Endothelial cell of umbilical vein (primary cell): Measurements from ENCODE around the gene TPP2. TPM values are rescaled to one million over a fixed set of nuclear protein-coding genes. Genes with fewer than 3 reads are reported as not detected.
A peak's percentile ranks its signal among the peaks of the same experiment; 100 is the strongest.

Source experiments
- BruUV-seq: library from RNA; stranded (reverse); fragments of 400-500 nt; replicated peaks from 2 replicates; lab custom pipeline; 2021; lab: Mats Ljungman, UMichigan
- CTCF ChIA-PET: fragments of 300-600, 350-600 bp; sonication (Branson Sonifier 250); formaldehyde crosslinking; loops from one replicate; lab custom pipeline; 2021; ENCODE audit warnings: antibody characterized with exemption, inconsistent platforms; lab: Charles Lee
- POLR2A ChIA-PET: fragments of 300-600, 350-600 bp; sonication (Branson Sonifier 250); formaldehyde crosslinking; loops from one replicate; lab custom pipeline; 2021; ENCODE audit warnings: antibody characterized with exemption, inconsistent platforms; lab: Charles Lee
- DNase-seq: peaks from one replicate; pipeline ENCODE4 v3.0.0-alpha.2; 2011; ENCODE audit warnings: low read depth, low spot score
- FAIRE-seq: peaks from 2 replicates; lab custom pipeline; 2011; peaks lifted over from hg19 to GRCh38; lab: Jason Lieb, UNC
- H2AFZ ChIP-seq: 2 replicates; pipeline ENCODE4 v1.6.0; 2012; ENCODE audit warnings: low read depth, low read length, control low read depth, inconsistent platforms
- H3K27ac ChIP-seq: 2 replicates; pipeline ENCODE4 v1.5.1; 2011; ENCODE audit warnings: low read depth, mild to moderate bottlenecking, control low read depth, low read length, moderate library complexity; ENCODE audit not compliant: insufficient read depth
- H3K27me3 ChIP-seq, 2 experiments: 2 replicates each; pipeline versions ENCODE4 v1.6.0 to v1.6.1; 2011; ENCODE audit warnings: low read length in 2 of 2, mixed read lengths in 1 of 2; ENCODE audit not compliant: control insufficient read depth in 2 of 2, insufficient read depth in 2 of 2
- H3K36me3 ChIP-seq, 2 experiments: 2 replicates in 1 of 2; 3 replicates in 1 of 2; pipeline ENCODE4 v1.5.1; 2011; ENCODE audit warnings: low read length in 2 of 2, mild to moderate bottlenecking in 1 of 2, moderate library complexity in 1 of 2; ENCODE audit not compliant: control insufficient read depth in 2 of 2, insufficient read depth in 2 of 2; ENCODE audit errors: extremely low read depth in 1 of 2
- H3K4me1 ChIP-seq: 3 replicates; pipeline ENCODE4 v1.5.1; 2011; ENCODE audit warnings: mild to moderate bottlenecking, low read length; ENCODE audit not compliant: control insufficient read depth, insufficient read depth; ENCODE audit errors: extremely low read depth
- H3K4me2 ChIP-seq: 2 replicates; pipeline ENCODE4 v1.6.1; 2011; ENCODE audit warnings: low read length, control low read depth, mixed read lengths; ENCODE audit not compliant: insufficient read depth
- H3K4me3 ChIP-seq, 3 experiments: fragments of 200-600 bp in 1 of 3; sonication (generic), shearing (Covaris generic) in 1 of 3; replicated peaks in 1 of 3; 2 replicates each; pipeline ENCODE4 v1.5.1; 2011 to 2016; ENCODE audit warnings: control low read depth in 3 of 3, low read length in 3 of 3, mild to moderate bottlenecking in 2 of 3, inconsistent platforms in 1 of 3, low read depth in 1 of 3, moderate library complexity in 1 of 3; ENCODE audit not compliant: insufficient read depth in 1 of 3
- H3K79me2 ChIP-seq: 2 replicates; pipeline ENCODE4 v1.6.0; 2012; ENCODE audit warnings: low read length, inconsistent platforms; ENCODE audit not compliant: control insufficient read depth, insufficient read depth
- H3K9ac ChIP-seq: replicated peaks from 2 replicates; pipeline ENCODE3; 2011; ENCODE audit warnings: low read length, control low read depth; ENCODE audit not compliant: insufficient read depth; ENCODE audit errors: extremely low read depth
- H3K9me1 ChIP-seq: replicated peaks from 3 replicates; pipeline ENCODE4 v1.6.0; 2011; ENCODE audit warnings: mild to moderate bottlenecking, low read length; ENCODE audit not compliant: control insufficient read depth, insufficient read depth; ENCODE audit errors: extremely low read depth
- H3K9me3 ChIP-seq: replicated peaks from 2 replicates; pipeline ENCODE4 v1.5.1; 2012; ENCODE audit warnings: low read length, inconsistent platforms; ENCODE audit not compliant: control insufficient read depth, insufficient read depth
- H4K20me1 ChIP-seq: replicated peaks from 2 replicates; pipeline ENCODE3; 2011; ENCODE audit warnings: mild to moderate bottlenecking, low read length; ENCODE audit not compliant: control insufficient read depth, insufficient read depth; ENCODE audit errors: extremely low read depth
- CTCF ChIP-seq, 2 donors: IDR thresholded peaks; 1 replicate in 1 of 2; 2 replicates in 1 of 2; pipeline ENCODE4 v1.5.1; 2011; ENCODE audit warnings: low read length in 2 of 2, mild to moderate bottlenecking in 2 of 2, moderate library complexity in 2 of 2, control low read depth in 1 of 2, inconsistent platforms in 1 of 2, low read depth in 1 of 2; ENCODE audit not compliant: insufficient read depth in 1 of 2; ENCODE audit errors: extremely low read depth in 1 of 2
- EZH2 ChIP-seq: IDR thresholded peaks from 2 replicates; pipeline ENCODE4 v1.6.1; 2012; ENCODE audit warnings: borderline replicate concordance, low read depth, mild to moderate bottlenecking, moderate library complexity, low read length, inconsistent platforms; ENCODE audit not compliant: severe bottlenecking
- FOS ChIP-seq: IDR thresholded peaks from 2 replicates; pipeline ENCODE4 v1.6.1; 2011; ENCODE audit warnings: mild to moderate bottlenecking, low read length, moderate library complexity, borderline replicate concordance; ENCODE audit not compliant: insufficient read depth
- GATA2 ChIP-seq: IDR thresholded peaks from 2 replicates; pipeline ENCODE4 v1.7.0; 2011; ENCODE audit warnings: low read depth, mild to moderate bottlenecking, moderate library complexity, mixed read lengths, low read length; ENCODE audit not compliant: insufficient read length, insufficient read depth
- JUN ChIP-seq: IDR thresholded peaks from 2 replicates; pipeline ENCODE4 v1.6.1; 2011; ENCODE audit warnings: borderline replicate concordance, low read depth; ENCODE audit not compliant: insufficient read length, insufficient read depth
- MAX ChIP-seq: IDR thresholded peaks from 2 replicates; pipeline ENCODE4 v1.6.1; 2011; ENCODE audit not compliant: insufficient read depth, insufficient read length
- MYC ChIP-seq: IDR thresholded peaks from one replicate; pipeline ENCODE4 v1.6.1; 2011; ENCODE audit warnings: mild to moderate bottlenecking, low read depth, low read length
- POLR2A ChIP-seq: IDR thresholded peaks from 2 replicates; pipeline ENCODE4 v1.6.1; 2012; ENCODE audit warnings: low read depth, mild to moderate bottlenecking, control low read depth, low read length
- POLR2AphosphoS5 ChIP-seq: IDR thresholded peaks from 2 replicates; pipeline ENCODE4 v1.6.1; 2012; ENCODE audit warnings: low read depth, mild to moderate bottlenecking, control low read depth, low read length, moderate library complexity; ENCODE audit not compliant: insufficient read depth
- dilution Hi-C: fragments of 300-500 bp; cut with MboI; formaldehyde crosslinking; loops from one replicate; pipeline ENCODE4 v1.15.0; 2019; ENCODE audit warnings: low sequenced_read_pairs; ENCODE audit not compliant: extremely low pct_ligation_motif_present
- intact Hi-C: fragments of 100-400 bp; cut with micrococcal nuclease; formaldehyde crosslinking; loops from one replicate; pipeline ENCODE4 v1.10.0; 2022
- polyA plus RNA-seq, 4 experiments: library from polyadenylated mRNA; depleted of rRNA in 3 of 4; stranded (reverse) in 3 of 4; unstranded in 1 of 4; fragments of >200 nt; gene quantifications; 2 replicates each; pipeline versions ENCODE4 v1.2.1 to v1.2.3, GENCODE V29; 2011 to 2012; ENCODE audit warnings: missing spikeins in 1 of 4
- total RNA-seq: library from RNA; stranded (reverse); gene quantifications from 2 replicates; pipeline ENCODE4 v1.2.3, GENCODE V29; 2021

The TPP2 gene
- total and polyA plus RNA-seq, 2 donors (not counting 3 experiments of a cell fraction or from before 2014, with no cell fraction given) = 11.5 to 46.7 TPM

GRCh38 chr13:102651392-102651791 lies 54.6 kb downstream of the TPP2 start:
- H3K4me2 ChIP-seq = peak overlapping the region; percentile 40
- dilution Hi-C loops (no loop called here), intact Hi-C loops (loop anchor here (1.0 to 5.0 kb wide), 2 partner anchors 122 to 196 kb away; partner anchors contain the start of genes ERCC5 and TEX30)
- no peak overlapping the region for H3K9ac ChIP-seq
- CTCF ChIA-PET = interaction anchor here (0.7 to 6.3 kb wide), 5 partner anchors 9 to 73 kb away, joined by 3 to 39 read pairs (median 5); no protein-coding TSS in a partner anchor
- no TSS peak for BruUV-seq
- H3K36me3 ChIP-seq = peaks cover 5 to 17% of the 10 kb centered on the region in 2 experiments
- H2AFZ ChIP-seq = no peak overlapping the region
- no peak overlapping the region for H3K4me3 ChIP-seq
- H3K79me2 ChIP-seq = no peaks in the 10 kb centered on the region
- H3K27ac ChIP-seq = no peak overlapping the region
- peak; percentile 75 for DNase-seq
- POLR2A ChIA-PET = no interaction called here
- FAIRE-seq = no peak
- no peaks in the 10 kb centered on the region for H4K20me1 ChIP-seq
- H3K27me3 ChIP-seq = no peaks in the 10 kb centered on the region
- peaks cover 21% of the 10 kb centered on the region for H3K4me1 ChIP-seq
- H3K9me3 ChIP-seq = no peaks in the 10 kb centered on the region
- no peak for TF ChIP-seq CTCF (IDR thresholded peaks at IDR 0.05; ENCODE audit: extremely low read depth in 1 of 2, insufficient read depth in 1 of 2, low read depth in 1 of 2, low read length in 2 of 2)
- no peak for TF ChIP-seq MYC
- TF ChIP-seq GATA2 = no peak
- TF ChIP-seq MAX = no peak
- TF ChIP-seq EZH2 = no peak
- TF ChIP-seq FOS = peak; percentile 75
- TF ChIP-seq POLR2AphosphoS5 = no peak
- TF ChIP-seq POLR2A = no peak
- TF ChIP-seq JUN = peak; percentile 44
- H3K9me1 ChIP-seq = no peaks in the 10 kb centered on the region
